GM19035 (cell line): ENCODE measurements around the gene EVI2A.
"Not testable (repeated sequence)": the region's sequence is repeated elsewhere in the genome, so short reads cannot be mapped to it uniquely, and the experiment has no call there.

Experiments
- ATAC-seq: cut with Tn5 transposase; IDR thresholded peaks from one replicate; pipeline ENCODE4 v1.9.1; 2021; ENCODE audit not compliant: unreplicated experiment

Gene EVI2A

GRCh38 chr17:31313982-31314781 is 7.2 kb downstream of the EVI2A start, which contains the start of gene EVI2B:
EVI2B (minus strand) TSS chr17:31314054; CDS start chr17:31305609, 8,445 bp downstream.
- ATAC-seq: peak; percentile 37

- ATAC-seq: not testable (repeated sequence)
Observed at GRCh38 chr17:31312223-31312622, 9.2 kb downstream of the EVI2A start.

GRCh38 chr17:31311526-31311925 is 9.9 kb downstream of the EVI2A start:
- no peak for ATAC-seq

- ATAC-seq: no peak
Observed at GRCh38 chr17:31310886-31311285, 10.5 kb downstream of the EVI2A start.

DNA sequence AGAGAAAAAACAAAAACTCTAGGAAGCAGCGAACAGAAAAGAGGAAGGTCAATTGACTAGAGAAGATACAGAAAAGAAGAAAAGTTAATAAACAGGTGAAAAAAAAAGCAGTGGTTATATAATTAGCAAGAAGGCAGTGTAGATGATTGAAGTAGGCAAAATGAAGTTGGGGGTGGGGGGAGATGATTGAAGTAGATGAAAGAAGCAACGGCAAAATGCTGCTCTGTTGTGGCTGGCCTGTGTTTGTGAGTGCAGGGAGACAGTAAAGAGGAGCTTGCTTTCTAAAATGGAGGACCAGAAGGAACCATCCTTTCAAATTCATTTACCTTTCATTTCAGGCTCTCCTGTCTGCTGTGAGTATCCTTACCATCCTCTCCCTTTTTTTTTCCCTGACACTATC is 11.2 kb downstream of the EVI2A start:
- ATAC-seq: no peak

DNA sequence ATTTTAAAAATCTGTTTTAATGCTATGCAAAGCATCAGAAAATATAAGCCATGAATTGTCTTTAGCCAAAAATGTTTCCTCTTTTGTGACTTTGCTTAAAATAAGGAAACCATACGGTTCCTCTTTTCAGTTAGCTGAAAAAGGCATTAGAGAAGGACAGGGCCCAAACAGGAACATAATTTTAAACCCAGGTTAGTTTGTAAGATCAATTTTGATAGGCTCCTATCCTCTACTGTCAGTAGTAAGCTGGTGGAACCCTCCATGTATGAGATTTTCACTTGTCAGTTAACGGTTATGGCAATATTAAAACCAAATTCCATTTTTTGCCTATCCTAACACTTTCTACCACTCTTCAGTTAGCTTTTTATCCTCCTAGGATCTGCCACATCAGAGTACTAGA is 11.9 kb downstream of the EVI2A start:
- no peak for ATAC-seq

- no peak for ATAC-seq
Observed at GRCh38 chr17:31308372-31309334, 12.8 kb downstream of the EVI2A start.

DNA sequence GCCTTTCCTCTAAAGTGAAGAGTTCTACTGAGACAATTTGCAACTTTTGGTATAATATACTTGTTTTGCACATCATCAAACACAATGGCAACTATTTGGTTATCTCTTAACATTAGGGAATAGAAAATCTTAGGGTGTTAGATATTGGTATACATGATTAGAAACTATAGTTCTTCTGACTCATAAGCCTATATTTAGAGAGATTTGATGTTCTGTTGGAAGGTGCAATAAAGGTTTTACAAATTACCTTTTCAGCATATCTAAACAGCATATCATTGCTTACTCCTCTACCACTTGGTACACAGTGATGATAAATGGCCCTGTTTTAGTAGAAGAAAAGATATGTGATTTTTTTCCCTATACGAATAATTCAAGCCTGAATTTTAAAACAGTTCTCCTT is 13.8 kb downstream of the EVI2A start:
- no peak for ATAC-seq

DNA sequence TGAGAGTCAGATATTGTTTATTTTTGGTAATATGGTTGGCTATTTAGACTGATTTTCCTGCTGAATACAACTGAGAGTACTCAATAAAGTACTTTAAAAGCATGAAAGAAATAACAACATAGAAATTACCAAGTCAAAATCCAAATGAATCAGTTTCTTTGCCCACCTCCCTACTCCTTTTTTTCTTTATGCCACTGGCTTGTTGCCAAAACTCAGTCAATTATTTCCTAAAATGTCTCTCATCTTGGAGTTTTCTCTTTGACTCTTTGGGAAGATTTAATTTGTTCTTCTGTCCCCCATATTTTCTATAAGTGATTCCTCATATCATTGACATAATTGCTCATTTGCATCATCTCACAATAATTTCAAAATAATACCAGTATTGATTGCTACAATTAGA is 21.8 kb downstream of the EVI2A start:
- no peak for ATAC-seq

DNA sequence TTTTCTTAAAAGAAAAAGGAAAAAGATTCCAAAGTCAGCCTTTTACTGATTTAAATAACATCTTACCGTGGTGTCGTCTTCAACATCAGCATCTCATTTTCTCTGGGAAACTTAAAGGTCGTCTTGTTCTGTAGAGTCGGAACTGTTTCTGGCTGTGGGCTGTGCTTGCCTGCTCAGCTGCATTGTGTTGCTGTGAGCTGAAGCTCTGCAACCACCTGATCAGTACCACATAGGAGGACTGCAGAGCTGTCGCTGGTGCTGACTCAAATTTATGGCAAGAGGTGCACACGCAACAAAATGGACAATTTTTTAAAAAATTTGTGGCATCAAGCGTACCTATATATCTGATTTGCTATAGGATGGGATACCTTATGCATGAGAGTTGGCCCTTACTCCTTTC is 24.3 kb downstream of the EVI2A start, which contains the start of gene OMG:
Gene OMG (minus strand): TSS at position 150 of the 400 bp plus-strand sequence. CDS start 908 bp downstream, outside the sequence.
- ATAC-seq: no peak

DNA sequence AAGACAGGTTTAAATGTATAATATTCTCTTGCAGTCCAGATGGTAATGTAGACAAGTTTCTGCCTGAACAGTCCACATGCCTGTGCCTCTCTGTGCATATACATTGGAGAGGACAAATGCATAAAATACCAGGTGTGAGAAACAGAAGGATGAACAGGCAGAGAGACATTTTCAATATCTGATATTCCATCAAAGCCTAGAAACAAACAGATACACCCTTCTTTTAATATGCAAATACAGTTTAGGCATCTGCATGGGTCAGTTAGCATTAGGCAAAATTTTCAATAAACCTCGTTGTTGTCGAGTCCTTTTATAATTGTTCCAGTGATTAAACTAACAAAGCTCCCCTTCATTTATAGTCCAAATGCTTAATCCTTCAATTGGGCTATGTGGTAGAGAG is 25.3 kb downstream of the EVI2A start:
- no peak for ATAC-seq

DNA sequence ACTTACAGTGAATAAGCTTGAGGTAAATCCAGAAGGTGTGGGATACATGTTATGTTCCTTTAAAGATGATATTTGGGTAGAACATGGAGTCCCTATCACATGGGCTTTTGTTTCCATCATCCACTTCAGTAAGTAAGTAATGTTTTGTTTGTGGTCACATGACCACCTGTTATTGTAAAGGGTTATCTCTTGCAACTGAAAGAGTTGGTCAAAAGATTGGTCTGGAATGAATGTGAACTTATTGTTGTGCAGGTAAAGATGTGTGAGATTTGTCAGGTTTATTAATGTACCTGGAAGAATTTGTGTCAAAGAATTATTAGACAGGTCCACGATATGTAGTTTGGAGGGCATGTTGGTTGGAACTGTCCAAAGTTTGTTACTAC is 25.9 kb downstream of the EVI2A start:
- no peak for ATAC-seq

DNA sequence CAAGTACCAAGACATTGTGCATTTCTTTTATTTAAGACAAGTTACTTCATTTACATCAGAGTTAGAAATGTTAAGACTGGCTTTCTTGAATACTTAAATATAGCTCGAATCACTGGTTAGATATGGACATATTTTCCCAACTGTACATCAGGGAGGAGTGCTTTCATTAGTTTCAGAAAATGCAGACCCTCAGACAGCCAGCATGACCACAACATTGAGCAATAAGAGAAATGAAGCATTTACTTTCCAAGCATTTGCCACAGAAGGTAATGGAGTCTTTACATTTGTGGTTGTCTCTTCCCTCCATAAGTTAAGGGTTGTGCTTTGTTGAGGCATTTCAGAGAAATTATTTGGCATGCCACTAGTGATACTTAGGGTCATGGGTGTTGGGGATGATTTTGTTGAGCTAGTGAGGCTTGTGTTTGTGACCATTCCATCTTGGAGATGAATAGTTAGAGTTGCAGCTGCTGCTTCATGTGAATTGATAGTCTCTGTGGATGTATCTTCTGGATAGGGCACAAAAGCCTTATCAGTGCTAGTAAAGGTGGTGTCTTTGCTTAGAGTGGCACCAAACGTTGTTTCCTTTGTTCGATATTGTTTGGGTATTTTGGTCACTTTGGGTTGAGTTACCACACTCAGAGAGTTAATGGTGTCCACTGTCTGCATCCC is 26.5 kb downstream of the EVI2A start:
- no peak for ATAC-seq

DNA sequence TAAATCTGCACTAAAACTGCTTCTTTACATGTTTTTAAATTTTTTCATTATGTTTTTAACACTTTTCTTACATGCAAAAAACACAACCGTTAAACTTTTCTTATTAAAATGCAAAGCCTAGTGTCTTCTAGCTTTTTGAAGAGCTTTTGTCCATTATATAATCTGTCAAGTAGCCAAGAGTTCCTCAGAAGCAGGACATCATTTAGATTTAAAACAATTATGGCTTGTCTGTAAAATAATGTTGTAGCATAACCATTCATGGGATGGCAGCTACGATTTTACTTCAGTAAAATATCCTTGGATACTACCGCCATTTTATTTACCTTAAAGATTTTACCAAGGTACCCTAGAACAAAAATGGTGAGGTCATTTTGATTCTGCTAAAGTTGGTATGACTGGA is 27.2 kb downstream of the EVI2A start:
- no peak for ATAC-seq

DNA sequence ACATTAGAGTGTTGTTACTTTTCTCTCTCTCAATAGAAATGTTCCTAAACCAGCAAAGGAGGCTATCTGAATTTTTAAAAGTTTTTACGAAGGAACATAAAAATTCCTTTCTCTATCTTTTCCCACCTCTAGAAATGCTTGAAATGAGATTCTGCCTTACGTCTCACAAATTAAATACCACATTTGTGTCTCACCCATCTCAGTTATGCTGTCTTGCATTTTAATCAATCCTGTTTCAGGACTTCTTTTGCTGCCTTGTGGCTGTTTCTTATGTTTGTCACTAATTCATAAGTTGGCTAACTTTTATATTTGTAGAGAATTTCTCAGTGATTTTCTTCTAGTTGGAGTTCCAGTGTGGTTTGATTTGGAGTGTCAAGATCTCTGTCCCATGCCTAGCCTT is 27.8 kb downstream of the EVI2A start:
- no peak for ATAC-seq

GRCh38 chr17:31291820-31292219 is 29.6 kb downstream of the EVI2A start:
- no peak for ATAC-seq

- no peak for ATAC-seq
Observed at GRCh38 chr17:31289790-31290189, 31.6 kb downstream of the EVI2A start.

DNA sequence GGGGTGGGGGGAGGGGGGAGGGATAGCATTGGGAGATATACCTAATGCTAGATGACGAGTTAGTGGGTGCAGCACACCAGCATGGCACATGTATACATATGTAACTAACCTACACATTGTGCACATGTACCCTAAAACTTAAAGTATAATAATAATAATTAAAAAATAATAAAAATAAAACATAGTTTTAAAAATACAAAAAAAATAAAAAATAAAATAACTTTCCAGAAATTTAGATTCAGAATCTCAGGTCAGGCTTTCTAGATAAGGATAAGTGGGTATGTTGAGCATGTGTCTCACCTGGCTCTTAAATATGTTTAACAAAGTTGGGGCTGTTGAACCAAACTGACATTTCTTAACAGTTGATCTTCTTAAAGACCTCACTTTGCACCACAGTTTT is 33.5 kb downstream of the EVI2A start:
- ATAC-seq: not testable (repeated sequence)

DNA sequence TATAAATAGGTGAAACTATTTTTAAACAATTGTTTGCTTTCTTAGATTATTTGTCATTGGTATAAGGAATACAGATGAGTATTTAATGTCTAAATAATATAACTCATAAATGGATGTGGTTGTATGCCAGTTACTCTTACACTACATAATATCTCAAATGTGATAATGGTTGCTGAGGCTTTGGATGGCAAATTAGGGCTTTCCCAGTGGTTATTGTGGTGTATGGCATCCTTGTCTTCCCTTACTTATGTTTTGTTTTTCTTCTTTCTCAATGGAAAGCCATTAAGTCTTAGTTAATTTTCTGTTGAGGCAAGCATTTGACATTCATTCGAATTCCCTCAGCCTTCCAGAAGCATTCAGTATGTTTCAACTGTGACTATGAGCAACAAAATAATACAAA is 34.8 kb downstream of the EVI2A start:
- ATAC-seq: no peak

DNA sequence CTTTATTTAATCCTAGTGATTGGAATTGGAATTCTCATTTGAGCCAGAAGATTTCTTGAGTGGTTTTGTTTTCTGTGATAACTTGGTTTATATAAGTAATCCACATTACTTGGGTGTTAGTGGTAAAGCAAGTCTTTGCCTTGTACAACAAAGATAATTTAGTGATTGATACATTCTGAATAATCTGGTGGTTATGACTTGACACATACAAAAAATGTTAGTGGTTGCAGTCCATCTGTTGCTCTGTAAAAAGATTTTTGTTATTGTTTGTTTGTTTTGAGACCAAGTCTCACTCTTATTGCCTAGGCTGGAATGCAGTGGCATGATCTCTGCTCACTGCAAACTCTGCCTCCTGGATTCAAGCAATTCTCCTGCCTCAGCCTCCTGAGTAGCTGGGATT is 37.6 kb downstream of the EVI2A start:
- no peak for ATAC-seq

DNA sequence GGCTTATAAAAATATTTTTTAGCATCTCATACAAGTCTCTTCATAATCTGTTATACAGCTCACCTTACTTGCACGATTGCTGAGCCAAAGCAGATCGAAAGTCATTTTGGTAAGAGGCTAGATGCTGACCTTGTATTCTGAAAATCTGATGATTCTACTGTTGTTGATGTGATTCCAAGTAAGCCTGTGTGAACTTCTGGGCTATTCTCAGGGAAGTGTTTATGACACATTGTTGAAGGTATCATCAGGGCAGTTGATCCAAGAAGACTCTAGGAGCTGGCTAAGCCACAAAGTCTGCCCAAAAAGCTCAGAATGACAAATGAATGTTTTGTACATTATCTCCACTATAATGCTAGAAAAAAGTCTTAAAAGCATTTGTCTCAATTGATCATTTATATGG is 40.4 kb downstream of the EVI2A start:
- no peak for ATAC-seq
